Osteoblast (primary cell): ENCODE data around the gene IGFBP4. TPM values are rescaled to one million over a fixed set of nuclear protein-coding genes. Genes with fewer than 3 reads are reported as not detected.

Source experiments
- DNase-seq: peaks from one replicate; pipeline ENCODE4 v3.0.0; 2011; ENCODE audit warnings: low spot score, mixed read lengths; ENCODE audit not compliant: insufficient read length; ENCODE audit errors: missing footprints
- H2AFZ ChIP-seq: 2 replicates; pipeline ENCODE4 v1.6.0; 2011; ENCODE audit warnings: mild to moderate bottlenecking, low read length
- H3K27ac ChIP-seq: 2 replicates; pipeline ENCODE4 v1.5.1; 2011; ENCODE audit warnings: mild to moderate bottlenecking, low read depth, low read length, moderate library complexity
- H3K27me3 ChIP-seq: 2 replicates; pipeline ENCODE4 v1.6.0; 2012; ENCODE audit warnings: mild to moderate bottlenecking, control low read depth, inconsistent platforms, low read length, moderate library complexity; ENCODE audit not compliant: insufficient read depth
- H3K36me3 ChIP-seq: 2 replicates; pipeline ENCODE4 v1.5.1; 2011; ENCODE audit warnings: mild to moderate bottlenecking, low read length, control low read depth, moderate library complexity; ENCODE audit not compliant: insufficient read depth
- H3K4me1 ChIP-seq: 2 replicates; pipeline ENCODE4 v1.5.1; 2011; ENCODE audit warnings: mild to moderate bottlenecking, low read length, control low read depth, moderate library complexity; ENCODE audit not compliant: insufficient read depth
- H3K4me2 ChIP-seq: 2 replicates; pipeline ENCODE4 v1.6.0; 2011; ENCODE audit warnings: mild to moderate bottlenecking, low read length; ENCODE audit not compliant: insufficient read depth
- H3K4me3 ChIP-seq: fragments of 200-600 bp; sonication (generic); 3 replicates; pipeline ENCODE4 v1.5.1; 2012; ENCODE audit warnings: mild to moderate bottlenecking, low read length, inconsistent platforms; ENCODE audit not compliant: insufficient read depth
- H3K79me2 ChIP-seq: 2 replicates; pipeline ENCODE4 v1.6.0; 2012; ENCODE audit warnings: mild to moderate bottlenecking, low read length, control low read depth, inconsistent platforms; ENCODE audit not compliant: insufficient read depth
- H3K9me3 ChIP-seq: 2 replicates; pipeline ENCODE4 v1.5.1; 2011; ENCODE audit warnings: low read depth, low read length, control low read depth
- H4K20me1 ChIP-seq: 2 replicates; pipeline ENCODE4 v1.6.0; 2012; ENCODE audit warnings: mild to moderate bottlenecking, low read length, control low read depth; ENCODE audit not compliant: insufficient read depth
- CTCF ChIP-seq: IDR thresholded peaks from 2 replicates; pipeline ENCODE4 v1.5.1; 2011; ENCODE audit warnings: mild to moderate bottlenecking, low read depth, low read length, moderate library complexity; ENCODE audit errors: extremely low read depth
- total RNA-seq: library from RNA; depleted of rRNA; stranded (reverse); fragments of >200 nt; gene quantifications from 2 replicates; pipeline ENCODE4 v1.2.3, GENCODE V29; 2012

Gene IGFBP4
- total RNA-seq, 1 donor = 666 TPM

GRCh38 chr17:40425741-40426140 is 17.5 kb upstream of the IGFBP4 start:
- no peaks in the 10 kb centered on the region for H3K9me3 ChIP-seq
- no peaks in the 10 kb centered on the region for H3K79me2 ChIP-seq
- no peaks in the 10 kb centered on the region for H4K20me1 ChIP-seq
- no peak overlapping the region for H3K4me3 ChIP-seq
- H2AFZ ChIP-seq = peak overlapping the region; percentile 35
- no peak for DNase-seq
- H3K27me3 ChIP-seq = no peaks in the 10 kb centered on the region
- H3K4me1 ChIP-seq = no peaks in the 10 kb centered on the region
- TF ChIP-seq CTCF = no peak
- no peaks in the 10 kb centered on the region for H3K36me3 ChIP-seq
- H3K27ac ChIP-seq = no peak overlapping the region
- H3K4me2 ChIP-seq = no peak overlapping the region

- Histone ChIP-seq H3K4me2 (no peak overlapping the region), H4K20me1 (no peaks in the 10 kb centered on the region), H3K27ac (no peak overlapping the region), H3K4me1 (no peaks in the 10 kb centered on the region), H3K27me3 (no peaks in the 10 kb centered on the region), H3K4me3 (no peak overlapping the region), H3K36me3 (no peaks in the 10 kb centered on the region), H2AFZ (no peak overlapping the region), H3K79me2 (no peaks in the 10 kb centered on the region), H3K9me3 (no peaks in the 10 kb centered on the region)
- no peak for DNase-seq
- TF ChIP-seq CTCF = no peak
Observed at GRCh38 chr17:40427002-40427491, 16.2 kb upstream of the IGFBP4 start.

- no peaks in the 10 kb centered on the region for H3K79me2 ChIP-seq
- no peaks in the 10 kb centered on the region for H4K20me1 ChIP-seq
- no peak for TF ChIP-seq CTCF
- H3K4me2 ChIP-seq = no peak overlapping the region
- no peaks in the 10 kb centered on the region for H3K9me3 ChIP-seq
- H3K36me3 ChIP-seq = no peaks in the 10 kb centered on the region
- no peak for DNase-seq
- no peaks in the 10 kb centered on the region for H3K27me3 ChIP-seq
- no peak overlapping the region for H2AFZ ChIP-seq
- H3K4me3 ChIP-seq = no peak overlapping the region
- no peak overlapping the region for H3K27ac ChIP-seq
- H3K4me1 ChIP-seq = peaks cover 9% of the 10 kb centered on the region
Observed at GRCh38 chr17:40430272-40431230, 12.7 kb upstream of the IGFBP4 start.

- no peak overlapping the region for H3K4me3 ChIP-seq
- no peaks in the 10 kb centered on the region for H4K20me1 ChIP-seq
- H2AFZ ChIP-seq = no peak overlapping the region
- H3K4me1 ChIP-seq = peaks cover 9% of the 10 kb centered on the region
- no peak for DNase-seq
- no peaks in the 10 kb centered on the region for H3K79me2 ChIP-seq
- no peaks in the 10 kb centered on the region for H3K36me3 ChIP-seq
- no peaks in the 10 kb centered on the region for H3K27me3 ChIP-seq
- H3K27ac ChIP-seq = no peak overlapping the region
- H3K4me2 ChIP-seq = no peak overlapping the region
- no peak for TF ChIP-seq CTCF
- no peaks in the 10 kb centered on the region for H3K9me3 ChIP-seq
Observed at GRCh38 chr17:40431231-40431602, 12.0 kb upstream of the IGFBP4 start.
